Cardiac ventricle fibroblast (primary cell): Measurements from ENCODE around the gene BTG4. TPM values are rescaled to one million over a fixed set of nuclear protein-coding genes. Genes with fewer than 3 reads are reported as not detected.

Source experiments
- total RNA-seq: library from RNA; depleted of rRNA; stranded (reverse); fragments of >200 nt; gene quantifications from 2 replicates; pipeline ENCODE4 v1.2.3, GENCODE V29; 2015

Gene BTG4
- total RNA-seq, result not detected in 2 replicates

GRCh38 chr11:111512296-111513239 is at the start of gene BTG4:
Gene BTG4 (minus strand): TSS chr11:111512386. CDS start chr11:111498776, 13,610 bp downstream.

GRCh38 chr11:111540114-111540936 is 28.1 kb upstream of the BTG4 start, which contains the start of gene LAYN:
Gene LAYN (plus strand): TSS chr11:111540720. CDS start chr11:111540844, 124 bp downstream.

GRCh38 chr11:111514216-111515031 is 2.2 kb upstream of the BTG4 start, which contains the start of gene HOATZ:
Gene HOATZ (plus strand): TSS chr11:111514778. CDS start chr11:111514785, 7 bp downstream.

Other genes starting within 250 kb of the BTG4 start
- gene POU2AF3, start 213.8 kb downstream of the BTG4 start, total RNA-seq, result not detected in 2 replicates
- gene POU2AF1, start 133.1 kb downstream of the BTG4 start, total RNA-seq, result not detected in 2 replicates
- gene HOATZ, start 2.4 kb upstream of the BTG4 start, total RNA-seq, result not detected in 2 replicates
- gene LAYN, start 28.3 kb upstream of the BTG4 start, total RNA-seq, result 3.9 and 4.1 TPM in 2 replicates
- 14.6 and 15.1 TPM in 2 replicates for gene SIK2, start 90.1 kb upstream of the BTG4 start, total RNA-seq